Prostate gland (tissue), 2 donors: Measurements from ENCODE around the gene TPSD1.

Experiments used
- CTCF ChIP-seq, 4 experiments: fragments of 200-600 bp in 2 of 4; fragments of 450-650 bp in 2 of 4; sonication (generic) in 2 of 4; IDR thresholded peaks; 1 replicate in 3 of 4; 2 replicates in 1 of 4; pipeline ENCODE4 v1.5.1; 2016 to 2019; ENCODE audit warnings: antibody characterized with exemption in 4 of 4, mild to moderate bottlenecking in 2 of 4, moderate library complexity in 2 of 4
- POLR2A ChIP-seq: fragments of 450-650 bp; IDR thresholded peaks from one replicate; pipeline ENCODE4 v1.6.1; 2016; ENCODE audit warnings: antibody characterized with exemption, mild to moderate bottlenecking

- TF ChIP-seq CTCF (IDR thresholded peaks at IDR 0.05) (no peak), POLR2A (no peak)
Measured at GRCh38 chr16:1279081-1279944, 23.4 kb downstream of the TPSD1 start.
